DMS53 (cell line): ENCODE results near the gene SCYL2.

Experiments
- DNase-seq: peaks from one replicate; lab custom pipeline; 2025; lab: John Stamatoyannopoulos, UW

SCYL2 gene

DNA sequence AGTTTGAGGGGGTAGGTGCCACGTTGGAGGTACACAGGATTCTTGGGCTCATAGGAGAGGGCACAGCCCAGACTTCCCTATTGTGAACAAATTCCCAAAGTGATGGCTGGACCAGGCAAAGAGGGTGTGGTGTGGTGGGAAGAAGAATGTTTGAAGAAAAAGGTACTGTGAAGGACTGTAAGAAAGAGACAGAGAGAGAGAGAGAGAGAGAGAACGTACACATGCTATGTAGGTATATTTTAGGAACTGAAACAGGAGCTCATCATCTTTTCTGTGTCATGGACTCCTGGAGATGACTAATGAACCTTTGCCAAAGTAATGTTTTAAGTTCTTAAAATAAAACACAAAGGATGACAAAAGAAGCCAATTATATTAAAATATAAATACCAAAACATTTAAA, 114.4 kb downstream of the SCYL2 start:
- DNase-seq: no peak

DNA sequence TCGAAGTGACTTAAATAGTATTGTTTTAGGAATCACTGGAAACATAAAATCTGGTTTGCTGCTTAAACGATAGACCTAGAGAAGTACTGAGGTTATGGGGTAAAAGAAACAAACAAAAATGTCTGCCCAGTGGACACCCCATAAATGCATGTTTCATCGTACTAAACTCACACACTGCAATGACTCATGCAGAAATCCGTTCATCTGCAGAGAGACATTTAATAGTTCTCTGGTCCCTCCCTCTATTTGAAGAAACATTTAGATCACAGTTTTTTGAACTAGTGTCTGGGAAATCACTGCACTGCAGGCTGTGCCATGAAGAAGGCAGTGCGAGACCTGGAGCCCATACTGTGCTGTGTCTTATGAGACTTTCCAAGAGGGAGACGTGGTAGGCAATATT, 115.4 kb downstream of the SCYL2 start:
- DNase-seq: no peak

DNA sequence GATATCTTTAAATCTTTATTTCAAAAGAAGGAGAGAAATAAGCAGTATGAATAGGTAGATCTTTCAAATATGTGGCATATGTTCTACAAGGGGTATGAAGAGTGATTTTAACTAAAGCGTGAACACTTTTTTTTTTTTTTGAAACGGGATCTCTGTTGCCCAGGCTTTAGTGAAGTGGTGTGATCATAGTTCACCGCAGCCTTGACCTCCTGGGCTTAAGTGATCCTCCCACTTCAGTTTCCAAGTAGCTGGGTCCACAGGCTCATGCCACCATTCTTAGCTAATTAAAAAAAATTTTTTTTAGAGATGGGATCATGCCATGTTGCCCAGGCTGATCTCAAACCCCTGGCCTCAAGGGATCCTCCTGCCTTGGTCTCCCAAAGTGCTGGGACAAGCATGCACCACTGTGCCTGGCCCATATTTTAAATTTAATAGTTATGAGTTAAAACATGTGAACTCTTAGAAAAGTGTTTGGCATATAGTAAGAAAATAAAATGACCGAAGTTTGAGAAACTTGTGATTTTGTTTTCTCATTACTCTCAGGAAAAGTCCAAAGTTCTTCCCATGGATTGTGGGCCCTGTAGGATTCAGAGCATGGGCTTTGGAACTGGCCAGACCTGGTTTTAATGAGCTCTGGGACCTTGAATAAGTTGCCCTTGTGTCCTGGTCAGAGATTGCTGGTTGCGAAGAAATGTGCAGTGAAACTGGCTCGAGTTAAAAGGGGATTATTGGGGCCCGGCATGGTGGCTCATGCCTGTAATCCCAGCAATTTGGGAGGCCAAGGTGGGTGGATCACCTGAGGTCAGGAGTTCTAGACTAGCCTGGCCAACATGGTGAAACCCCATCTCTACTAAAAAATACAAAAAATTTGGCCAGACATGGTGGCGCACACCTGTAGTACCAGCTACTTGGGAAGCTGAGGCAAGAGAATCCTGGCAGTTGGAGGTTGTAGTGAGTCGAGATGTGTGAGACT, 116.9 kb downstream of the SCYL2 start:
- DNase-seq: no peak

DNA sequence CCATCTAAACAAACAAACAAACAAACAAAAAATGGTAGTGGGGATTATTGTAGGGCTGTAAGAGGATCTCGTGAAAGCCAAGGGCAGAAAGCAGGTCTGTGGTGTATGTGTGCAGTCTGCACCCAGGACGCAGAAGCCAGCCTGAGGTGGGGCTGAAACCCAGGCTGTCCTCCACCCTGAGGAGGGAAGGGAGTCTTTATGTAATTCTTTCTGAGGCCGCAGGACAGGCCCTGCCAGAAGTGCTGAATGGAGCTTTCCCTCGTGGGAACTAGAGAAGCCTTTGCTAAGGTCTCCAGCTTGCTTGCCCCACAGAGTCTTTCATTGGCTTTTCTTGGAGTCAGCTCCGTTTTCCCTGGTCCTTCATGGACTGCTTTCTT, 117.6 kb downstream of the SCYL2 start:
- DNase-seq: no peak

DNA sequence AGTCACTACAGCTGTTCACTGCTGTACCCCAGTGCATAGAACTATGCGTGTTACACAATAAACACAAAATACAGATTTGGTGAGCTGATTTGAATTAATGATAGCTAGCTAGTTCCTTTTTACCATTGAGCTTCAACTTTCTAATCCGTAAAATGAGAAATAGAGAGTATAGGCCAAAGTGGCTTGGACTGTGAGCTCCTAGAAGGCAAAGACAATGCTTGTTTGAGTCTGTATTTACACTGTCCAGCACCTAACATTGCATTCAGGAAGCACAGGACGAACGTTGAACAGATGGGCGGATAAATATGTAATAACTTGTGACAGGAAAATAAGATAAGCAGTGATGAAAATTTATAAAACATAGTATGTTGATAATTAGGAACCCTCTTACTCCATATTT, 121.4 kb downstream of the SCYL2 start:
- no peak for DNase-seq
